IPS DF 6.9 (cell line): Measurements from ENCODE around the gene PGAP3.
"Not testable (repeated sequence)": the region's sequence is repeated elsewhere in the genome, so short reads cannot be mapped to it uniquely, and the experiment has no call there.

ENCODE experiments used
- DNase-seq: peaks from one replicate; pipeline ENCODE4 v3.0.0-alpha.2; 2013; ENCODE audit warnings: low read depth, low spot score
- H3K27ac ChIP-seq: one replicate; pipeline ENCODE4 v1.5.1; 2013; ENCODE audit warnings: low read length, control low read depth
- H3K27me3 ChIP-seq: 2 replicates; pipeline ENCODE4 v1.6.1; 2013; ENCODE audit warnings: mild to moderate bottlenecking, low read length; ENCODE audit not compliant: control insufficient read depth, insufficient read depth
- H3K36me3 ChIP-seq: 2 replicates; pipeline ENCODE4 v1.6.1; 2013; ENCODE audit warnings: low read length; ENCODE audit not compliant: control insufficient read depth, insufficient read depth
- H3K4me1 ChIP-seq: 2 replicates; pipeline ENCODE4 v1.6.1; 2013; ENCODE audit warnings: low read length; ENCODE audit not compliant: control insufficient read depth, insufficient read depth
- H3K4me3 ChIP-seq: 2 replicates; pipeline ENCODE4 v1.5.1; 2013; ENCODE audit warnings: mild to moderate bottlenecking, low read length
- H3K9me3 ChIP-seq: 2 replicates; pipeline ENCODE4 v1.6.1; 2013; ENCODE audit warnings: low read length, inconsistent platforms; ENCODE audit not compliant: control insufficient read depth, insufficient read depth
- WGBS: extraction: QIAGEN DNeasy Blood & Tissue Kit; methylation state at CpG from one replicate; pipeline ENCODE4 v1.1.7; 2013; ENCODE audit warnings: mixed read lengths, missing lambda C conversion rate; ENCODE audit not compliant: insufficient read length, insufficient coverage; 5-methylcytosine and 5-hydroxymethylcytosine counted together

PGAP3 gene

GRCh38 chr17:39702901-39703893, 15.3 kb upstream of the PGAP3 start:
- WGBS: no CpG with 5 or more reads among the region's 12 CpGs
- no peak for DNase-seq
- Histone ChIP-seq H3K9me3 (no peaks in the 10 kb centered on the region), H3K36me3 (peaks cover 8% of the 10 kb centered on the region; the same call in 1 of the 2 replicates), H3K27me3 (no peaks in the 10 kb centered on the region), H3K27ac (no peak overlapping the region), H3K4me1 (peaks cover 17% of the 10 kb centered on the region), H3K4me3 (no peak overlapping the region)

DNA sequence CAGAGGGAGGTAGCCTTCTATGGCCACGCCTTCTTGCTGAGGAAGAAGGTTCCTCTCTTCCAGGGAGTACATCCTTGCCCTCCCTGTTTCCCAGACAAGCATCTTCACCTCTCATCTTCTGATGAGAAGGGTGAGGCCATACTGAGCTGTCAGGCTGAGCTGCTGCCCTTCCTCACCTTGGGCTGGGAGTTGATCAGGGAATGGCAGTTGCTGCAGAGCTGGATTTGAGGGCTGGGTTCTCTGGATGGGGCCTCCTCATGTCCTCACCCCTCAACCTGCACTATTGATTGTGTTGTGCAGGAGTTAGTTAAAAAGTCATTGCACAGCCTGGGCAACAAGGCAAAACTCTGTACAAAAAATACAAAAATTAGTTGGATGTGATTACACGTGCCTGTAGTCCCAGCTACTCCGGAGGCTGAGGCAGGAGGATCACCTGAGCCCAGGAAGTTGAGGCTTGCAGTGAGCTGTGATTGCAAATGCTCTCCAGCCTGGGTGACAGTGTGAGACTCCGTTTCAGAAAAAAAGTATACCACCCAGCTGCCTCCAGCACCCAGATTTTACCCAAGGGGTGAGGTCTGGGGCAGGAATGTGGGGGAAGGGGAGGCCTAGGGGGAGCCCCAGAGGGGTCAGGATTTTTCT, 14.0 kb upstream of the PGAP3 start:
- Histone ChIP-seq H3K27ac (no peak overlapping the region), H3K27me3 (no peaks in the 10 kb centered on the region), H3K4me3 (peak overlapping the region; percentile 98; the same call in 1 of the 2 replicates), H3K9me3 (no peaks in the 10 kb centered on the region), H3K4me1 (peaks cover 17% of the 10 kb centered on the region), H3K36me3 (peaks cover 3% of the 10 kb centered on the region; the same call in 1 of the 2 replicates)
- WGBS: no CpG with 5 or more reads among the region's 4 CpGs
- no peak for DNase-seq

DNA sequence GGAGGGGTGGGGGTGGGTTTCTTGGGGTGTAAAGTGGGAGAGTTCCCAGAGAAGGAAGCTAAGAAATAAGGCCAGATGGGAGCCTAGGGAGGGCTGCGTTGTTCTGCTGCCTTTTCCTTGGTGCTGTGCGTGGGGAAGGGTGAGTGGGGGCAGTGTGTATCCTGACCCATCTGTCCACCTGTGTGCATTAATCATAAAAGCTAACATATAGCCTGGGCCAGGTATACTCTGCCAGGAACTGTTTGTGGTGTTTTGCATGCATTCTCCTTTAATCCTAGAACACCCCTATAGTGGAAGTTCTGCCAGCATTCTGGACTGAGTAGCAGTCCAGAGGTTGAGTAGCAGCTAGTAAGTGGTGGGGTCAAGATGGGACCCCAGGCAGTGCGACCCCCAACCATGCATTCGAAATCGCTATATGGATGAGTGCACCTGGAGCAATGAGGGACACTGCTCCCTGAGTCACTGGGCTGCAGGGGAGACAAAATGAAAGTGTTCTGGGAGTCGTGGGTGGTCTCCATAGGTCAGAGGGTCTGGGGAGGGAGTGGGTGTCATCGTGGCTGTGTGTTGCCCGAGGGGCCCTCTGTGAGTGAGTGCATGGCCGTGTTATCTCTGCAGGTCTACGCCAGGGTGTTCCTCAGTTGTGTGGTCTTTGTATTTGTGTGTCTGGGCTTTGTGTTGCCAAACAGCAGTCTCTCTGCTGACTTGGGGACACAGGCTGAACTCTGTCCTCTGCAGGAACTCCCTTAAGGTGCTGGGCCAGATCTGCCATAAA, 13.3 kb upstream of the PGAP3 start:
- peak overlapping the region; percentile 98 for H3K4me3 ChIP-seq
- H3K27ac ChIP-seq: no peak overlapping the region
- DNase-seq: no peak
- H3K9me3 ChIP-seq: no peaks in the 10 kb centered on the region
- no peaks in the 10 kb centered on the region for H3K36me3 ChIP-seq
- WGBS: no CpG with 5 or more reads among the region's 10 CpGs
- H3K27me3 ChIP-seq: no peaks in the 10 kb centered on the region
- H3K4me1 ChIP-seq: peaks cover 22% of the 10 kb centered on the region

- H3K9me3 ChIP-seq: no peaks in the 10 kb centered on the region
- no CpG with 5 or more reads among the region's 57 CpGs for WGBS
- H3K36me3 ChIP-seq: no peaks in the 10 kb centered on the region
- no peak overlapping the region for H3K27ac ChIP-seq
- no peaks in the 10 kb centered on the region for H3K27me3 ChIP-seq
- no peak for DNase-seq
- H3K4me3 ChIP-seq: peak overlapping the region; percentile 98
- peaks cover 24% of the 10 kb centered on the region for H3K4me1 ChIP-seq
Measured at GRCh38 chr17:39700148-39700987, 12.5 kb upstream of the PGAP3 start.

DNA sequence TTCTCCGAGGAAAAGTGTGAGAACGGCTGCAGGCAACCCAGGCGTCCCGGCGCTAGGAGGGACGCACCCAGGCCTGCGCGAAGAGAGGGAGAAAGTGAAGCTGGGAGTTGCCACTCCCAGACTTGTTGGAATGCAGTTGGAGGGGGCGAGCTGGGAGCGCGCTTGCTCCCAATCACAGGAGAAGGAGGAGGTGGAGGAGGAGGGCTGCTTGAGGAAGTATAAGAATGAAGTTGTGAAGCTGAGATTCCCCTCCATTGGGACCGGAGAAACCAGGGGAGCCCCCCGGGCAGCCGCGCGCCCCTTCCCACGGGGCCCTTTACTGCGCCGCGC, 11.9 kb upstream of the PGAP3 start, which contains the start of gene ERBB2:
Gene ERBB2 (plus strand): TSS at position 247 of the 330 bp plus-strand sequence. CDS start 175 bp downstream, outside the sequence.
- Histone ChIP-seq H3K36me3 (no peaks in the 10 kb centered on the region), H3K4me3 (peak within 1 kb of the TSS; percentile 98), H3K27ac (no peak within 1 kb of the TSS), H3K27me3 (no peaks in the 10 kb centered on the region), H3K4me1 (peaks cover 24% of the 10 kb centered on the region), H3K9me3 (no peaks in the 10 kb centered on the region)
- WGBS: no CpG with 5 or more reads among the region's 20 CpGs
- DNase-seq: no peak

DNA sequence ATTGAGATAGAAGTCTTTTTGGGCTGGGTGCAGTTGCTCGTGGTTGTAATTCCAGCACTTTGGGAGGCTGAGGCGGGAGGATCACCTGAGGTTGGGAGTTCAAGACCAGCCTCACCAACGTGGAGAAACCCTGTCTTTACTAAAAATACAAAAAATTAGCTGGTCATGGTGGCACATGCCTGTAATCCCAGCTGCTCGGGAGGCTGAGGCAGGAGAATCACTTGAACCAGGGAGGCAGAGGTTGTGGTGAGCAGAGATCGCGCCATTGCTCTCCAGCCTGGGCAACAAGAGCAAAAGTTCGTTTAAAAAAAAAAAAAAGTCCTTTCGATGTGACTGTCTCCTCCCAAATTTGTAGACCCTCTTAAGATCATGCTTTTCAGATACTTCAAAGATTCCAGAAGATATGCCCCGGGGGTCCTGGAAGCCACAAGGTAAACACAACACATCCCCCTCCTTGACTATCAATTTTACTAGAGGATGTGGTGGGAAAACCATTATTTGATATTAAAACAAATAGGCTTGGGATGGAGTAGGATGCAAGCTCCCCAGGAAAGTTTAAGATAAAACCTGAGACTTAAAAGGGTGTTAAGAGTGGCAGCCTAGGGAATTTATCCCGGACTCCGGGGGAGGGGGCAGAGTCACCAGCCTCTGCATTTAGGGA, 11.4 kb upstream of the PGAP3 start:
- H3K36me3 ChIP-seq, DNase-seq, H3K9me3 ChIP-seq, H3K27ac ChIP-seq, H3K27me3 ChIP-seq: not testable (repeated sequence)
- peak overlapping the region; percentile 98; the same call in 1 of the 2 replicates for H3K4me3 ChIP-seq
- H3K4me1 ChIP-seq: peaks cover 23% of the 10 kb centered on the region
- no CpG with 5 or more reads among the region's 11 CpGs for WGBS

GRCh38 chr17:39697961-39698360, 10.1 kb upstream of the PGAP3 start:
- no peak overlapping the region for H3K27ac ChIP-seq
- H3K4me1 ChIP-seq: peaks cover 20% of the 10 kb centered on the region
- WGBS: no CpG with 5 or more reads among the region's 5 CpGs
- no peaks in the 10 kb centered on the region for H3K36me3 ChIP-seq
- H3K27me3 ChIP-seq: no peaks in the 10 kb centered on the region
- no peak for DNase-seq
- H3K4me3 ChIP-seq: no peak overlapping the region
- H3K9me3 ChIP-seq: no peaks in the 10 kb centered on the region

- WGBS: no CpG with 5 or more reads among the region's 6 CpGs
- Histone ChIP-seq H3K27ac (no peak overlapping the region), H3K4me3 (no peak overlapping the region), H3K27me3 (no peaks in the 10 kb centered on the region), H3K4me1 (peaks cover 16% of the 10 kb centered on the region), H3K36me3 (no peaks in the 10 kb centered on the region), H3K9me3 (no peaks in the 10 kb centered on the region)
- no peak for DNase-seq
Measured at GRCh38 chr17:39696731-39697130, 8.9 kb upstream of the PGAP3 start.

DNA sequence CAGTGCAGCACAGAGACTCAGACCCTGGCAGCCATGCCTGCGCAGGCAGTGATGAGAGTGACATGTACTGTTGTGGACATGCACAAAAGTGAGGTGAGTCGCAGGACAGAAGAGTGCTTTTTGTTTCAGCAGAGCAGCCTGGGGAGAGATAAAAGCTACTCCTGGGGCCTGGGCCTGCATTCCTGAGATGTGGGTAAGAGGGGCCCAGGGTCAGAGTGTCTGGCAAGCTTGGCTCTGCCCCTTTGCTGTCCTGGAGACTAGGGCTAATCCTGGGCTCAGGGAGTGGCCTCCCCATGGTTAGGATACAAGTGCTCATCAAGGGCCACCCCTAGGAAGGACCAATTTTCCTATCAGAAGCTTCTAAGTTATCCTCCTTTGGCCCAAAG, 7.2 kb upstream of the PGAP3 start:
- H3K4me1 ChIP-seq: peaks cover 15% of the 10 kb centered on the region
- no peaks in the 10 kb centered on the region for H3K36me3 ChIP-seq
- WGBS: no CpG with 5 or more reads among the region's 2 CpGs
- H3K27me3 ChIP-seq: no peaks in the 10 kb centered on the region
- H3K4me3 ChIP-seq: no peak overlapping the region
- no peak overlapping the region for H3K27ac ChIP-seq
- no peak for DNase-seq
- H3K9me3 ChIP-seq: no peaks in the 10 kb centered on the region
